GM06990 (cell line): Measurements from ENCODE around the gene SELENOV.

Experiments
- DNase-seq: peaks from one replicate; pipeline ENCODE4 v3.0.0-alpha.2; 2011; ENCODE audit not compliant: insufficient read length; ENCODE audit errors: extremely low read depth
- H3K27me3 ChIP-seq: replicated peaks from 2 replicates; pipeline ENCODE4 v1.6.0; 2011; ENCODE audit warnings: low read length; ENCODE audit not compliant: control insufficient read depth, insufficient read depth
- H3K36me3 ChIP-seq: 2 replicates; pipeline ENCODE4 v1.5.1; 2011; ENCODE audit warnings: low read length; ENCODE audit not compliant: control insufficient read depth, insufficient read depth
- H3K4me3 ChIP-seq: replicated peaks from 2 replicates; pipeline ENCODE4 v1.5.1; 2011; ENCODE audit warnings: low read depth, mild to moderate bottlenecking, control low read depth, low read length
- CTCF ChIP-seq: IDR thresholded peaks from 2 replicates; pipeline ENCODE4 v1.5.1; 2011; ENCODE audit warnings: low read length, control low read depth, mild to moderate bottlenecking, inconsistent platforms; ENCODE audit not compliant: insufficient read depth, poor library complexity, severe bottlenecking

Gene SELENOV

GRCh38 chr19:39497701-39497995 lies 17.3 kb upstream of the SELENOV start:
- DNase-seq = no peak
- no peaks in the 10 kb centered on the region for H3K36me3 ChIP-seq
- TF ChIP-seq CTCF = no peak
- H3K4me3 ChIP-seq = no peak overlapping the region
- H3K27me3 ChIP-seq = no peaks in the 10 kb centered on the region; the same call in 1 of the 2 replicates

GRCh38 chr19:39497996-39498797 lies 16.7 kb upstream of the SELENOV start:
- H3K27me3 ChIP-seq = no peaks in the 10 kb centered on the region; the same call in 1 of the 2 replicates
- no peaks in the 10 kb centered on the region for H3K36me3 ChIP-seq
- DNase-seq = peak; percentile 68
- H3K4me3 ChIP-seq = peak overlapping the region; percentile 9; the same call in 1 of the 2 replicates
- TF ChIP-seq CTCF = peak; percentile 40

GRCh38 chr19:39498798-39499642 lies 15.9 kb upstream of the SELENOV start, which contains the start of gene DLL3:
Gene DLL3 (plus strand): TSS chr19:39498947. CDS start chr19:39498975, 28 bp downstream.
- Histone ChIP-seq H3K4me3 (peak within 1 kb of the TSS; percentile 26; the same call in 1 of the 2 replicates), H3K36me3 (no peaks in the 10 kb centered on the region), H3K27me3 (no peaks in the 10 kb centered on the region; the same call in 1 of the 2 replicates)
- no peak for DNase-seq
- no peak for TF ChIP-seq CTCF

GRCh38 chr19:39499932-39500331 lies 15.0 kb upstream of the SELENOV start:
- no peak for TF ChIP-seq CTCF
- no peak for DNase-seq
- Histone ChIP-seq H3K36me3 (no peaks in the 10 kb centered on the region), H3K4me3 (no peak overlapping the region), H3K27me3 (no peaks in the 10 kb centered on the region; the same call in 1 of the 2 replicates)

GRCh38 chr19:39500543-39500942 lies 14.4 kb upstream of the SELENOV start:
- H3K4me3 ChIP-seq = no peak overlapping the region
- no peaks in the 10 kb centered on the region; the same call in 1 of the 2 replicates for H3K27me3 ChIP-seq
- H3K36me3 ChIP-seq = no peaks in the 10 kb centered on the region
- TF ChIP-seq CTCF = no peak
- DNase-seq = no peak
